Gastrocnemius medialis (tissue), 4 donors: ENCODE data around the gene SCUBE1.

Source experiments
- CTCF ChIP-seq, 5 experiments: fragments of 450-650 bp in 3 of 5; fragments of 200-600 bp in 2 of 5; sonication (generic) in 2 of 5; IDR thresholded peaks in 4 of 5; conservative IDR thresholded peaks in 1 of 5; 1 replicate in 4 of 5; 2 replicates in 1 of 5; pipeline ENCODE4 v1.5.1; 2016 to 2019; ENCODE audit warnings: antibody characterized with exemption in 5 of 5, mild to moderate bottlenecking in 3 of 5, moderate library complexity in 3 of 5
- POLR2A ChIP-seq, 2 donors: fragments of 450-650 bp; IDR thresholded peaks; one replicate each; pipeline ENCODE4 v1.6.1; 2017; ENCODE audit warnings: antibody characterized with exemption in 2 of 2, mild to moderate bottlenecking in 2 of 2, moderate library complexity in 2 of 2

GRCh38 chr22:43240614-43241013 lies 102.6 kb downstream of the SCUBE1 start:
- TF ChIP-seq POLR2A (IDR thresholded peaks at IDR 0.05) (no peak), CTCF (IDR thresholded peaks at IDR 0.05 in 4 of 5, conservative IDR thresholded peaks at IDR 0.05 in 1 of 5) (no peak)
